Gastroesophageal sphincter (tissue), 3 donors: ENCODE measurements around the gene TRIM23.

Source experiments
- CTCF ChIP-seq, 4 experiments: fragments of 200-600 bp in 2 of 4; fragments of 450-650 bp in 2 of 4; sonication (generic) in 1 of 4; IDR thresholded peaks; one replicate each; pipeline ENCODE4 v1.5.1; 2017 to 2019; ENCODE audit warnings: antibody characterized with exemption in 4 of 4, mild to moderate bottlenecking in 2 of 4, moderate library complexity in 2 of 4
- EP300 ChIP-seq: sonication (generic); formaldehyde crosslinking; IDR thresholded peaks from one replicate; pipeline ENCODE4 v1.6.1; 2017; ENCODE audit warnings: antibody characterized with exemption, mild to moderate bottlenecking
- POLR2A ChIP-seq, 2 donors: fragments of 450-650 bp; IDR thresholded peaks; one replicate each; pipeline ENCODE4 v1.6.1; 2017; ENCODE audit warnings: antibody characterized with exemption in 2 of 2, mild to moderate bottlenecking in 2 of 2, moderate library complexity in 1 of 2
- POLR2AphosphoS5 ChIP-seq: sonication (generic); formaldehyde crosslinking; IDR thresholded peaks from one replicate; pipeline ENCODE4 v1.6.1; 2017; ENCODE audit warnings: antibody characterized with exemption

GRCh38 chr5:65539827-65540226 lies 84.3 kb downstream of the TRIM23 start:
- TF ChIP-seq CTCF (IDR thresholded peaks at IDR 0.05) (no peak), POLR2AphosphoS5 (no peak), EP300 (no peak), POLR2A (IDR thresholded peaks at IDR 0.05) (no peak)
